KOPT-K1 (cell line): ENCODE results near the gene MYCBPAP.
A peak's percentile ranks its signal among the peaks of the same experiment; 100 is the strongest.

ENCODE experiments used
- H3K27ac ChIP-seq: fragments of 200-600 bp; sonication (generic); 2 replicates; pipeline ENCODE4 v1.5.1; 2016; ENCODE audit warnings: antibody characterized with exemption, mild to moderate bottlenecking, low read depth, low read length; ENCODE audit not compliant: poor library complexity, severe bottlenecking
- H3K36me3 ChIP-seq: fragments of 200-600 bp; sonication (generic); 2 replicates; pipeline ENCODE4 v1.5.1; 2017; ENCODE audit warnings: antibody characterized with exemption, mild to moderate bottlenecking, low read length, moderate library complexity; ENCODE audit not compliant: insufficient read depth
- H3K9me3 ChIP-seq: fragments of 200-600 bp; sonication (generic); 2 replicates; pipeline ENCODE4 v1.5.1; 2017; ENCODE audit warnings: antibody characterized with exemption, low read length, mild to moderate bottlenecking; ENCODE audit not compliant: insufficient read depth, poor library complexity, severe bottlenecking

MYCBPAP gene

DNA sequence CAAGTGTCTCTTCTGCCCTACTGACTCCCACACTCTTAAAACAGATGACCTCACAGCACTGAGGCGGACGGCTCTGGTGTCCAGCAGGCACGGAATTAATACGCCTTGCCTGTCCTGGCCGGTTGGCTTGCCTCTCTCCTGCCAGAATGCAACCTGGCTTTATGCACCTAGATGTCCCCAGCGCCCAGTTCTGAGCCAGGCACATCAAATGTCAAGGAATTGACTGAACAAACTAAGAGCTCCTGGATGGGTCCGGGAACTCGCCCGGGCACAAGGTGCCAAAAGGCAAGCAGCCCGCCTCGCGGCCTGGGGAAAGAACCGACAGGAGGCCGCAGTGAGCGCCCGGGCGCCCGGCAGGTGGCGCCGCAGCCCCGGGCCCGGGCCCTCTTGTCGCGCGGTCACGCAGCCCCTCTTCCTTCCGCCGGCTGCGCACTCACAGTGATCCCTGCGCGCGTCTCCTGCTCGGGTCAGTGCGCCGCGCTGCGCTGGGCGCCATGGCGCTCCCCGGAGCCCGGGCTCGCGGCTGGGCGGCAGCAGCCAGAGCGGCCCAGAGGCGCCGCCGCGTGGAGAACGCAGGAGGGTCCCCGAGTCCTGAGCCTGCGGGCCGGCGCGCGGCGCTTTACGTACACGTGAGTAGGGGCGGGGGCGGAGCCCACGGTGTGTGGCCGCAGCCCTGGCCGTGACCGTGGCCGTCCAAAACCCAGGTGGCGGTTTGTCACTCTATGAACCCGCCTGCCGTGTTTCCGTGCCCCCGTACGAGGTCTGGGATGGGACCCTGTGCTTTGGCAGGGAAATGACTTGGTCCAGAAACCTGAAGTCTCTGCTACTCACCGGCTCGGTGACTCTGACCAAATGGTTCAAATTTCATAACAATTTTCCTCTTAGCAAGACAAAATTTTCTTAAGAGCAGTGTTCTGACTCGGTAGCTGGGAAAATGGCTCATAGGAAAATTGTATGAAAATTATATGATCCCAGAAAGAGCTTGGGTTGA lies 29.6 kb upstream of the MYCBPAP start, which contains the start of gene RSAD1:
TSS of gene RSAD1 (plus strand) at position 470 of the 991 bp plus-strand sequence. CDS start at position 495, 25 bp downstream.
- peaks cover 25% of the 10 kb centered on the region for H3K36me3 ChIP-seq
- no peaks in the 10 kb centered on the region for H3K9me3 ChIP-seq
- peak within 1 kb of the TSS; percentile 70 for H3K27ac ChIP-seq

DNA sequence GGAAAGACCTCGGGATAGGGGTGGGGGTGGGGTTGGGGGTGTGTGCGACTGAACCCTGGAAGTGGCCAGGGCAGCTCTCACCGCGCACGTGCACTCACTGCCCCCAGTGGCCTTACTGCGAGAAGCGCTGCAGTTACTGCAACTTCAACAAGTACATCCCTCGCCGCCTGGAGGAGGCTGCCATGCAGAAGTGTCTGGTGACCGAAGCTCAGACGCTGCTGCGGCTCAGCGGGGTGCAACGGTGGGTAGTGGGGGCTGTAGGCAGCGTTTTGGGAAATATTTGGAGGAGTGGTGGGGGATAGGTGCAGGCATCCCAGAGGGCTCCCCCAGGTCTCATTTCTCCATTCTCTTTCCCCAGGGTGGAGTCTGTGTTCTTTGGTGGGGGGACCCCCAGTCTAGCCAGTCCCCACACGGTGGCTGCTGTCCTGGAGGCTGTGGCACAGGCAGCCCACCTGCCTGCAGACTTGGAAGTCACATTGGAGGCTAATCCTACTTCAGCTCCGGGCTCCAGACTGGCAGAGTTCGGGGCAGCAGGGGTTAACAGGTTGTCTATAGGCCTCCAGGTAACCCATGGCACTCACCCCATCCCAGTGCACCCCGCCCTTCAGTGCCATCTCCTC lies 28.6 kb upstream of the MYCBPAP start:
- peaks cover 34% of the 10 kb centered on the region for H3K36me3 ChIP-seq
- H3K9me3 ChIP-seq, result no peaks in the 10 kb centered on the region
- H3K27ac ChIP-seq, result peak overlapping the region; percentile 70

- Histone ChIP-seq H3K9me3 (no peaks in the 10 kb centered on the region), H3K36me3 (peaks cover 40% of the 10 kb centered on the region), H3K27ac (no peak overlapping the region)
These were observed 28.0 kb upstream of the MYCBPAP start for GRCh38 chr17:50480142-50480764.

DNA sequence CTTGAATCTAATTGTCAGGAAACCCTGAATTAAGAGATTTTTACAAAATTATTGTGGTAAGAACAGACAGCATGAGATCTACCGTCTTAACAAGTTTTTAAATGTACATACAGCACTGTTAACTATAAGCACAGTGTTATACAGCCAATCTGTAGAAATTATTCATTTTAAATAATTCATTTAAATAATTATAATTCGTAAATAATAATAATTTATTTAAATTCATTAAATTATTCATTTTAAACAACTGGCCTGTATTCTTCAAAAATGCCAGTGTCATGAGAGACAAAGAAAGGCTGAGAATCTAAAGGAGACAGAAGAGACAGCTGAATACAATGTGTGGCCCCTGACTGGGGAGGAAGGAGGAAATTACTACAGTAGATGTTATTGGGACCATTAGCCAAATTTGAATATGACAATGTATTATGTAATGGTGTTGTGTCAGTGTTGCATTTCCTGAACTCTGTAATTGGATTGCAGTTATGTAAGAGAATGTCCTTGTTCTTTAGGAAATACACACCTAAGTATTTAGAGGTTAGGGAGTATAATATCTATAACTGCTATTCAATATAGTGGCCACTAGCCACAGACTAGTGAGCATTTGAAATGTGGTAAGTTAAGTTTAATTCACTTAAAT lies 27.3 kb upstream of the MYCBPAP start:
- Histone ChIP-seq H3K27ac (no peak overlapping the region), H3K36me3 (peaks cover 47% of the 10 kb centered on the region), H3K9me3 (no peaks in the 10 kb centered on the region)

- H3K36me3 ChIP-seq, result peaks cover 50% of the 10 kb centered on the region
- no peaks in the 10 kb centered on the region for H3K9me3 ChIP-seq
- no peak overlapping the region for H3K27ac ChIP-seq
These were observed 26.6 kb upstream of the MYCBPAP start for GRCh38 chr17:50481648-50482047.

GRCh38 chr17:50482110-50482509 lies 26.1 kb upstream of the MYCBPAP start:
- Histone ChIP-seq H3K9me3 (no peaks in the 10 kb centered on the region), H3K36me3 (peaks cover 55% of the 10 kb centered on the region), H3K27ac (no peak overlapping the region)

DNA sequence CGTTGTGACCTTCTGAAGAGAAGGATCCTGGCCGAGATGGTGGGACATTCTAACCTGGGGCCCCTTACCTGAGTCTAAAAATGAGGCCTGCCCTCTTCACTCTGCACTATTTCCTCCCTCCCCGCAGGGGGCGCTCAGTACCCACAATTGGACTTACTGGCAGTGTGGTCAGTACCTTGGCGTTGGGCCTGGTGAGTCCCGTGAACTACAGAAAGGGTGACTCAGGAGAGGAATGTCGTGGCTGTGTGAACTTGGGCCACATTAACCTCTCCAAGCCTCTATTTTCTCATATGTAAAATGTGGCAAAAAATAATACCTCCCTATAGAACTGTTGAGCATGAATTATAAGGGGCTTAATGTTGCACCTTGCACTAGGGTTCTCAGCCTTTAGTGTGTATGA lies 25.7 kb upstream of the MYCBPAP start:
- Histone ChIP-seq H3K36me3 (peaks cover 59% of the 10 kb centered on the region), H3K9me3 (no peaks in the 10 kb centered on the region), H3K27ac (no peak overlapping the region)

- Histone ChIP-seq H3K27ac (no peak overlapping the region), H3K36me3 (peaks cover 64% of the 10 kb centered on the region)
These were observed 25.0 kb upstream of the MYCBPAP start for GRCh38 chr17:50483266-50483665.

DNA sequence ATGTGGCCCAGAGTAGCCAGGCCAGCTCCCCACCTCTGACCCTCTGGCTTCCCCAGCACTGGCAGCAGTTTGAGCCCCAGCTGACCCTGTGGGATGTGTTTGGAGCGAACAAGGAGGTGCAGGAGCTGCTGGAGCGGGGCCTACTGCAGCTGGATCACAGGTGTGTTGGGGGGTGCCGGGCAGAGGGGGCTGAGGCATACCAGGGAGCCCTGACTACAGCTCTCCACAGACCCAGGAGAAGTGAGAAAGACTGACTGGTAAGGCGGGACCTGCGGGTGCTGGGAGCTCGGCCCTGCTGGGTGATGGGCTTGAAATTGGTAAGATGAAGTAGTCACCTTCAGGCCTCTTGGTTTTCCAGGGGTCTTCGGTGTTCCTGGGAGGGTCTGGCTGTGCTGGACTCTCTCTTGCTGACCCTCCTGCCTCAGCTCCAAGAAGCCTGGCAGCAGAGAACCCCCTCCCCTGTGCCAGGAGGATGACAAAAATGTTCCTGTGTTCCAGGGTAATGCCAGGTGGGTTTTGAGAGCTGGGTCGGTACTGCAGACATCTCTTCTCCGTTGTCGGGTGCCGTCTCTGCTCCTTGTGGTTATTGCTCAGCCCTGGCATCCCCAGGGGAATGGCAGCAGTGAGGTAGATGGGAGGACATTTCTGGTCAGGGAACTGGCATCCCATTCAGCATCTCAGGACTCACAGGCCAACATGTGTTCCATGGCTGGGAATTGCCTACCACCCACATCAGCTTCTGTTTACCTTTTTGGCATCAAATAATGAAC lies 23.7 kb upstream of the MYCBPAP start:
- H3K9me3 ChIP-seq, result no peaks in the 10 kb centered on the region
- H3K27ac ChIP-seq, result no peak overlapping the region
- peaks cover 66% of the 10 kb centered on the region for H3K36me3 ChIP-seq

More at GRCh38 chr17:50483266-50483665, 25.0 kb upstream of the MYCBPAP start:
- H3K9me3 ChIP-seq, result no peaks in the 10 kb centered on the region

GRCh38 chr17:50487213-50488096 lies 20.8 kb upstream of the MYCBPAP start:
- Histone ChIP-seq H3K36me3 (peaks cover 53% of the 10 kb centered on the region), H3K9me3 (no peaks in the 10 kb centered on the region), H3K27ac (no peak overlapping the region)

DNA sequence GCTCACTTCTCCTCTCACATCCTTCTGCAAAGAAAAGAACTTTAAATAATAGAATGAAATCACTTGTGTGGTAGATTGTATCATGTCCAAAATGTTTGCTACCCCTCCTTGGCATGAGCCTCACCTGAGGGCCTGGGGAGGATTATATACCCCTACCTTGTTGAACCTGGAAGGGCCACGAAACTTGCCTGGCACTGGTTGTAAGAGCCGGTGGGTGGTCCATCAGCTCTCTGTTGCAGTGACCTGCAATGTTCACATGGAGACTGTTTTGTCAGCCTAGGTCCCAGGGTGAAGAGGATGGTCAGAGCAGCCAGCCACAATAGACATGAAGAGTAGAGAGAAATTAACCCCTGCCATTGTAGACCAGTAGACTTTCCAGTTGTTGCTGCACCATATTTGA lies 19.4 kb upstream of the MYCBPAP start:
- no peak overlapping the region for H3K27ac ChIP-seq
- no peaks in the 10 kb centered on the region for H3K9me3 ChIP-seq
- peaks cover 40% of the 10 kb centered on the region for H3K36me3 ChIP-seq

GRCh38 chr17:50491505-50491904 lies 16.7 kb upstream of the MYCBPAP start:
- no peak overlapping the region for H3K27ac ChIP-seq
- H3K9me3 ChIP-seq, result no peaks in the 10 kb centered on the region
- H3K36me3 ChIP-seq, result peaks cover 16% of the 10 kb centered on the region; the same call in 1 of the 2 replicates

- H3K27ac ChIP-seq, result no peak overlapping the region
- no peaks in the 10 kb centered on the region for H3K9me3 ChIP-seq
- H3K36me3 ChIP-seq, result peaks cover 10% of the 10 kb centered on the region; the same call in 1 of the 2 replicates
These were observed 16.0 kb upstream of the MYCBPAP start for GRCh38 chr17:50492214-50492613.
